ENCODE data around the gene ZC2HC1C.
A peak's percentile ranks its signal among the peaks of the same experiment; 100 is the strongest.
"Not testable (repeated sequence)": the region's sequence is repeated elsewhere in the genome, so short reads cannot be mapped to it uniquely, and the experiment has no call there.

Gene ZC2HC1C

DNA sequence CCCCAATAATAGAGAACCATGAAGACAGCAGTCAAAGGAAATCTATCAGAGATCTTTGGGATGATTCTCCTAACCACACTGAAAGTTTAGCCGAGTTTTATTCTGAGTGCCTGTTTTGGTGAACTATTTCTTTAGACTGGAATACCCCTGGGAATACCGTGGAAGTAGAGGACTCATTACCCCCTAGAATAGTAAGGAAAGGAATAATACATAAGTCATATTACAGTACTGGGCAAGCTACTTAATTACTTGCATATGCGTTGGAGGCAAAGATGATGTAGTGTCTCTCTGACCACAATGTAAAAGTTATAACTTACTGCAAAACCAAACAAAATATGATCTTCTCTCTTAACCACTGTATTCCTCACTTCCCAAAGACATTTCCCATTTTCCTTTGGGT lies 25.5 kb downstream of the ZC2HC1C start:
- DNase-seq (ENCODE audit: low spot score) (no peak), FAIRE-seq (no peak)

- DNase-seq (ENCODE audit: low spot score) (no peak), FAIRE-seq (no peak)
Observed at GRCh38 chr14:75095690-75096089, 26.2 kb downstream of the ZC2HC1C start.

- no peak for FAIRE-seq
Observed at GRCh38 chr14:75096959-75097358, 27.5 kb downstream of the ZC2HC1C start.

GRCh38 chr14:75098212-75098611 lies 28.8 kb downstream of the ZC2HC1C start:
- DNase-seq (ENCODE audit: low spot score) (no peak), FAIRE-seq (no peak)

More at GRCh38 chr14:75096959-75097358, 27.5 kb downstream of the ZC2HC1C start:
- DNase-seq (ENCODE audit: low spot score) = no peak

- DNase-seq (ENCODE audit: low spot score) (no peak), FAIRE-seq (no peak)
Observed at GRCh38 chr14:75098682-75099081, 29.2 kb downstream of the ZC2HC1C start.

GRCh38 chr14:75101491-75101890 lies 32.0 kb downstream of the ZC2HC1C start:
- FAIRE-seq = no peak

DNA sequence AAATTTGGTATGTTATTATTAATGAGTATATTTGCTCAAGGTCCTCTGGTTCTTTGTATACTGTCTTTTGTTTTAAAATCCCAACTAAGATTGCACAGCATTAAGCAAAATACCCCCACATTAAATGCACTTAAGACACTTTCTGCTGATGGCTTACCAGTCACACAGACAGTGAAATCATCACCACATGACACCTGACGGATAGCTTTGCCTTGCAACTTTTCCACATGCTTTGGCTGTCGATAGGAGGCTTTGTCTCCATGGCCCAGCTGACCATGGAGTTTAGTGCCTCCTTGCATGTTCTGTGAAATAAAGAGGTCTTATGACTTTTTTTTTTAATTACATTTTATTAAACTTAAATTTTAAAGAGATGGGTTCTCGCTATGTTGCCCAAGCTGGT lies 37.7 kb downstream of the ZC2HC1C start:
- FAIRE-seq = no peak
- no peak for DNase-seq (ENCODE audit: low spot score)

More at GRCh38 chr14:75101491-75101890, 32.0 kb downstream of the ZC2HC1C start:
- no peak for DNase-seq (ENCODE audit: low spot score)

GRCh38 chr14:75109877-75110276 lies 40.4 kb downstream of the ZC2HC1C start:
- no peak for DNase-seq (ENCODE audit: low spot score)
- peak; percentile 56 for FAIRE-seq

DNA sequence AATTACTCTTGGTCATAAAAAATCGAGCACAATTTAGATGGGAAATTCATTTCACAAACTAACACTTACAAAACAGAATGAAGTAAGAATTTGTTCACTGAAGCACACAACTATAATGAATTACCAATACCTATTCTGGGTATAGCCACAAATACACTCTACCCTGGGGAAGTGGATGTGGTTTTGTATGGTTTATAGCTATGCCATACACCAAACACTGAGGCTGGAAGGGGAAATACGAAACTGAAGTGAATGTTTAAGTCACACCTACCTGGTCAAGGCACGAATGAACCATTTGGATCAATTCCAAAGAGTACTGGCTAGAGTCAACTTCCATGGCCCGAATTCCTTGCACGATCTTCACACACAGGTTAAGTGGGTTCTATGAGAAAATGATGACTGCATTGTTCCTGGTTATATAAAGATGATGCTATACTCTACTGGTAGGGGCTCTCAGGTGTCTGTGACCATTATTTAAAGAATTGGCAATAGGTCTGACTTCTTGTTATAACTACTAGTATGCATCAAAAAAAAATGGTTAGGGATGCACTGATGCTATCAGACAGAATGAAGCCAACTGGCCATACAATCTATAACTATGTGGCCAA lies 44.6 kb downstream of the ZC2HC1C start:
- DNase-seq (ENCODE audit: low spot score) (no peak), FAIRE-seq (no peak)

- FAIRE-seq (no peak), DNase-seq (ENCODE audit: low spot score) (no peak)
Observed at GRCh38 chr14:75119056-75119455, 49.6 kb downstream of the ZC2HC1C start.

GRCh38 chr14:75120541-75121291 lies 51.3 kb downstream of the ZC2HC1C start:
- DNase-seq (ENCODE audit: low spot score) (no peak), FAIRE-seq (no peak)

- DNase-seq (ENCODE audit: low spot score) (no peak), FAIRE-seq (no peak)
Observed at GRCh38 chr14:75121552-75121951, 52.1 kb downstream of the ZC2HC1C start.

DNA sequence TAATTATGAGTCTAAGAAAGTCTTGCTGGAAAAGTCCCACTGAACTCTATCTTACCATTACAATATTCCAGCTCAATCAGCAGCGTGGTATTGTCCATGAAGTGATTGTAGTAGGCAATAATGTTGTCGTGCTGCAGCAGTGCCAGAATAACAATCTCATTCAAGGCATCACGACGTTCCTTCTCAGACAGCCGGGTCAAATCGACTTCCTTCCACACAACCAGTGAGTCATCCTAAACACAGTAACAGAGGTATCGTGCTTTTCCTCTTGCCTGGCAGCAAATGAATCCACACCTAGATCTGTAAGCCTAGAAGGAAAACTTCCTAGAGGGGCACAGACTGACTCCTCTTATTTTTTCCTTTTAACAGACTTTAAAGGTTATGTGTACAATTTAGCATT lies 54.5 kb downstream of the ZC2HC1C start:
- DNase-seq (ENCODE audit: low spot score) = peak; percentile 71
- FAIRE-seq = no peak

GRCh38 chr14:75125617-75126016 lies 56.2 kb downstream of the ZC2HC1C start:
- DNase-seq (ENCODE audit: low spot score) (no peak), FAIRE-seq (no peak)

- FAIRE-seq = no peak
- no peak for DNase-seq (ENCODE audit: low spot score)
Observed at GRCh38 chr14:75126121-75126544, 56.7 kb downstream of the ZC2HC1C start.

DNA sequence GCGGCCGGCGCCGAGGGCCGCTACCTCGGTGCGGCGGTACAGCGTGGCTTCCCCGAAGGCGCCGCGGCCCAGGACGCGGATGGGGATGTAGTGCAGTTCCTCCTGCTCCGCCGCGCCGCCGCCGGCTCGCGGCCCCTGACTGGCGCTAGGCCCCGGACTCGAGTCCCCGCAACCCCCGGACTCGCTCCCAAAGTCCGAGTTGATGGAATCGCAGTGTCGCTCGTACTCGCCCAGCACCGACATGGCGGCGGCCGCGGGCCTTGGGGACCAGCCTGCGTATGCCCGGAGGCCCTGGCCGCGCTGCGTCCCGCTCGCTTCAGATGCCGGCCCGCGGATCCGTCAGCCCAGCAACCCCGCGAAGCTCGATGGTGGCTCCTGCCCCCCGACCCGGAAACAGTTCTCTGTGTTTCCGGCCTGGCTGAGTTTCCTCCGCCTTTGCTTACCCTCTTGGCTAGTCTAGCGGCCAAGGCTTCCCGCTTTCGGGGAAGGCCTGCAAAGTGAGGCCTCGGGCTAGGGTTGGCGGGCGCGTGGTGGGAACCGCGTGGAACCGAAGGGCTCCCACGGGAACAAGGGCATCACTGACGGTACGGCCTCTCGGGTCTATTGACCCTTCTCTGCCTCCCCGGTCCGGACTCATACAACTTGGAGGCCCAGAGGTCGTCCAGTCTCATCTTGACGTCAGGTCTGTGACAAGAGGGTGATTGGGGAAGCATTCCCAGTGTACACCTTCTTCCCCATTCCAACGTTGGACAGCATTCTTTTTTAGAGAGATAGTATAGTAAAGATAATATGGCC lies 57.4 kb downstream of the ZC2HC1C start, which contains the start of gene NEK9:
TSS of gene NEK9 (minus strand) at position 370 of the 795 bp plus-strand sequence. CDS start at position 243, 127 bp downstream.
- peak; percentile 97 for DNase-seq (ENCODE audit: low spot score)
- FAIRE-seq = peak; percentile 61

DNA sequence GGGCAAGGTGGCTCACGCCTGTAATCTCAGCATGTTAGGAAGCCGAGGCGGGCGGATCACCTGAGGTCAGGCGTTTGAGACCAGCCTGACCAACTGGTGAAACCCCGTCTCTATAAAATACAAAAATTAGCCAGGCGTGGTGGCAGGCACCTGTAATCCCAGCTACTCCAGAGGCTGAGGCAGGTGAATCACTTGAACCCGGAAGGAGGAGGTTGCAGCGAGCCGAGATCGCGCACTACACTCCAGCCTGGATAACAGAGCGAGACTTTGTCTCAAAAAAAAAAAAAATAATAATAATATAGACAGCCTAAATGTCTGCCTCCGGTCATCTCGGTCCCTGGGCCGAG lies 58.0 kb downstream of the ZC2HC1C start:
- DNase-seq (ENCODE audit: low spot score); FAIRE-seq: not testable (repeated sequence)

DNA sequence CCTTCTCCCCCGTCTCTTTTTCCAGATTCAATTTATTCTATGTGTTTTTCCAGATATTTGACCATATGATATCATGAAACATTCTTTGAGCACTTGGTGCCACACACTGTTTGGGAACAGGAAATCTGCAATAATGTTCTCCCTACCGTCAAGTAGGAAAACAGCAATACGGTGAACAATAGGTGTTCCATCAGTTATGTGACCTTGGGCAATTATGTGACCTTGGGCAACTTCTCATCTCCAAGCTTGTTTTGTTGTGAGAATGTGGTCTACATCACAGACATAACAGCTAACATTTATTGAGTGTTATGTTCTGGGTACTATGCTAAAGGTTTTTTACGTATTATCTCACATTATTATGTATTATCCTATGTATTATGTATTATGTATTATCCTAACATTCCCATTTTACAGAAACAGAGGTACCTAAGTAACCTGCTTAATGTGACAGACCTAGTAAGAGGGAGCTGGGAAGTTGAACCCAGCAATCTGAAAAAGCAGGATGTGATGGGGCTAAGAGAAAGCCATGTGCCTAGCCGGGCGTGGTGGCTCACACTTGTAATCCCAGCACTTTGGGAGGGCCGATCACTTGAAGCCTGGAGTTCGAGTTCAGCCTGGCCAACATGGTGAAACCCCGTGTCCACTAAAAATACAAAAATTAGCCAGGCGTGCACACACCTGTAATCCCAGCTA lies 58.6 kb downstream of the ZC2HC1C start:
- DNase-seq (ENCODE audit: low spot score) = no peak
- no peak for FAIRE-seq

GRCh38 chr14:75128596-75128990 lies 59.2 kb downstream of the ZC2HC1C start:
- FAIRE-seq = no peak
- no peak for DNase-seq (ENCODE audit: low spot score)
